NOMO-1 (cell line): Measurements from ENCODE around the gene NCAN.
"Not testable (repeated sequence)": the region's sequence is repeated elsewhere in the genome, so short reads cannot be mapped to it uniquely, and the experiment has no call there.

Source experiments
- DNase-seq, 2 experiments: peaks; one replicate each; lab custom pipeline; 2025; ENCODE audit not compliant: unreplicated experiment in 2 of 2; lab: John Stamatoyannopoulos, UW

Gene NCAN

DNA sequence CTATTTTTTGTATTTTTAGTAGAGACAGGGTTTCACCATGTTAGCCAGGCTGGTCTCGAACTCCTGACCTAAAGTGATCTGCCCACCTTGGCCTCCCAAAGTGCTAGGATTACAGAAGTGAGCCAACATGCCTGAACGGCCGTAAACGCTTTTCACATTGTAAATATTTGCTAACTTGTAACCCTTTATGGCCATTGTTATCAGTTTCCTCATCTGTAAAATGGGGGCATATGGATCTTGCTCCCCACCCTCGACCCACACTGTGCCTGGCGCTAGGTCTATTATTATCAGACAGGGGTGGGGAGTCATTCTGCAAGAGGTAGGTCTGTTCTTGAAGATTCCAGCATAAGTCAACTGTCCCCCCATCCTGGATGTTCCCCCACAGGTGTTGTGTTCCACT lies 11.9 kb downstream of the NCAN start:
- DNase-seq, result no peak

DNA sequence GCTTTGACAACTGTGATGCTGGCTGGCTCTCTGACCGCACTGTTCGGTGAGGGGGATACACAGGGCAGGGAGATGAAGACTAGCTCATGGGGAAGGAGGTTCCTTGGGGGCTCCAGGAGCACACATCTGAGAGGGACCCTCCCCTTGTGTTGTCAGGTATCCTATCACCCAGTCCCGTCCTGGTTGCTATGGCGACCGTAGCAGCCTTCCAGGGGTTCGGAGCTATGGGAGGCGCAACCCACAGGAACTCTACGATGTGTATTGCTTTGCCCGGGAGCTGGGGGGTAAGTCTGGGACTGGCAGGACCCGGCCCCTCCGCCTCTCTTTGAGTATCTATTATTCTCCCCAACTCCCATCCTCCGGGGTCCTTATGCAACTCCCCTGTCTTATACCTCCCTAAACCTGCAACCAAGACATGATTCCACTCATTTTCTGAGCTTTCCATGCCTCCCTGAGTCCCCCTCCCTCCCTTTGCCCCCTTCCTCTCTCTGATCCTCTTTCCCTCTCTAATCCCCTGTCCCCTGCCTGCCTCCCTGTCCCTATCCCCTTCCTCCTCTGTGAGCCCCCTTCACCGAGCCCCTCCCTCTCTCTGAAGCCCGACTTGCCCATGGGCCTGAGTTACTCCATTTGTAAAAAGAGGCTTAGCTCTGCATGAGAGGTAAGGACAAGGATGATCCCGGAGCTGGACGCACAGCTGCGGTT lies 12.5 kb downstream of the NCAN start:
- DNase-seq, result no peak

- peak; percentile 72 to 80 for DNase-seq
These were observed 13.2 kb downstream of the NCAN start for GRCh38 chr19:19224852-19225494.

- DNase-seq, result no peak
These were observed 14.4 kb downstream of the NCAN start for GRCh38 chr19:19226204-19226603.

- DNase-seq, result no peak
These were observed 14.9 kb downstream of the NCAN start for GRCh38 chr19:19226663-19227062.

GRCh38 chr19:19227217-19227616 lies 15.5 kb downstream of the NCAN start:
- no peak for DNase-seq

DNA sequence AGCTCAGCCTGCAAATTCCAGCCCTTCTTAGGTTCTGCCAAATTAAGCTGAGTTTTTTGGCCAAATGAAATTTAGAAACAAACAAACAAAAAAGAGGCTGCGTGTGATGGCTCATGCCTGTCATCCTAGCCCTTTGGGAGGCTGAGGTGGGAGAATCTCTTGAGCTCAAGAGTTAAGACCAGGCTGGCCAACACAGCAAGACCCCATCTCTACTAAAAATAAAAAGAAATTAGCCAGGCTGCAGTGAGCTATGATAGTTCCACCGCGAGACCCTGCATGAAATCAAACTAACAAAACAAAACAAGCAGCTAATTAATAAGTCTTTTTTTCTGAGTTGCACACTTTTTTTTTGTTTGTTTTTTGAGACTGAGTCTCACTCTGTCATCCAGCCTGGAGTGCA lies 17.9 kb downstream of the NCAN start:
- no peak for DNase-seq

- DNase-seq, result no peak
These were observed 19.2 kb downstream of the NCAN start for GRCh38 chr19:19230999-19231398.

DNA sequence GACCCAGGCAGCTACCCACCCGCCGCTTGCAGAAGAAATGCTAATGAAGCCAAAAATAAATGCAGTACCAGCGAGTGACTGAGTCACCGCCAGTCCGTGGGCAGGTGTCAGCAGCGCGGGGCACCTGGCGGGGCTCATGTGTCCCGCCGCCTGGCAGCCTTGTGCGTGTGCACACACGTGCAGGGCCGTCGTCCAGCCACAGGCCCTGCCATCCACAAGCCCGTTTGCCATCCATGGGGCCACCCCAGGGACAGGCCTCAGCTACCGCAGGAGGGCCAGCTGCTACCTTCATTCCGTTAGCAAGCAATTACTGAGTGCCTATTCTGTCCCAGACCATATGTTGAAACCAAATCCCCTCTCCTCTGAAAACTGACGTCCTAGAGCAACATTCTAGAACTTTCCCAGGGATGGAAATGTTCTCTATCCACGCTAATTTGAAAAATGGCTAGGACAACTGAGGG lies 20.5 kb downstream of the NCAN start:
- DNase-seq, result no peak

- DNase-seq, result no peak
These were observed 22.6 kb downstream of the NCAN start for GRCh38 chr19:19234220-19234816.

- DNase-seq, result no peak
These were observed 24.4 kb downstream of the NCAN start for GRCh38 chr19:19236173-19236572.

- DNase-seq, result no peak
These were observed 26.6 kb downstream of the NCAN start for GRCh38 chr19:19238126-19238894.

GRCh38 chr19:19239675-19240074 lies 27.9 kb downstream of the NCAN start:
- DNase-seq, result no peak

DNA sequence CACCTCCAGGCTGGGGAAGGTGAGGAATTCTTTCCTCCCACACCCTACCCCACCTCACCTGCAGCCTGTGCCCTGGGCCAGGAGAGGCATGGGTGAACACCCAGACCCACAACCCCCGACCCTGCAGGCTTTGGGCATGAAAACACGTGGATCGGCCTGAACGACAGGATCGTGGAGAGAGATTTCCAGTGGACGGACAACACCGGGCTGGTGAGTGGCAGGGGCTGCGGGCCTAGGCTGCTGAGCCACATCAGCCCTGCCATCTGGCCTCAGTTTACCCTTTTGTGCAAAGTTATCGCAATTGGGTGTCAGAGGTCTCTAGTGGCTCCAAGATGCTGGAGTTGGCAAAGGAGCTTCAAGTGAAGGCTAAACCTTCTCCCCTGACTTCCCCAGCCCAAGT lies 28.7 kb downstream of the NCAN start:
- no peak for DNase-seq

GRCh38 chr19:19250196-19250801 lies 38.5 kb downstream of the NCAN start:
- DNase-seq, result no peak

DNA sequence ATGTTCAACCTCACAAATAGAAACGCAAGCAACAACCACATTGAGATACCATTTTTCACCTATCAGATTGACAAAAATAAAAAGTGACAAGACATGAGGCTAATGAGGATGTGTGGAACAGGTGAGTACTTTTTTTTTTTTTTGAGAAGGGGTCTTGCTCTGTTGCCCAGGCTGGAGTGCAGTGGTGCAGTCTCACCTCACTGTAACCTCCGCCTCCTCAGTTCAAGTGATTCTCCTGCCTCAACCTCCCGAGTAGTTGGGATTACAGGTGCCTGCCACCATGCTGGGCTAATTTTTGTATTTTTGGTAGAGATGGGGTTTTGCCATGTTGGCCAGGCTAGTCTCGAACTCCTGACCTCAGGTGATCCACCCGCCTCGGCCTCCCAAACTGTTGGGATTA lies 41.7 kb downstream of the NCAN start:
- DNase-seq, result not testable (repeated sequence)

DNA sequence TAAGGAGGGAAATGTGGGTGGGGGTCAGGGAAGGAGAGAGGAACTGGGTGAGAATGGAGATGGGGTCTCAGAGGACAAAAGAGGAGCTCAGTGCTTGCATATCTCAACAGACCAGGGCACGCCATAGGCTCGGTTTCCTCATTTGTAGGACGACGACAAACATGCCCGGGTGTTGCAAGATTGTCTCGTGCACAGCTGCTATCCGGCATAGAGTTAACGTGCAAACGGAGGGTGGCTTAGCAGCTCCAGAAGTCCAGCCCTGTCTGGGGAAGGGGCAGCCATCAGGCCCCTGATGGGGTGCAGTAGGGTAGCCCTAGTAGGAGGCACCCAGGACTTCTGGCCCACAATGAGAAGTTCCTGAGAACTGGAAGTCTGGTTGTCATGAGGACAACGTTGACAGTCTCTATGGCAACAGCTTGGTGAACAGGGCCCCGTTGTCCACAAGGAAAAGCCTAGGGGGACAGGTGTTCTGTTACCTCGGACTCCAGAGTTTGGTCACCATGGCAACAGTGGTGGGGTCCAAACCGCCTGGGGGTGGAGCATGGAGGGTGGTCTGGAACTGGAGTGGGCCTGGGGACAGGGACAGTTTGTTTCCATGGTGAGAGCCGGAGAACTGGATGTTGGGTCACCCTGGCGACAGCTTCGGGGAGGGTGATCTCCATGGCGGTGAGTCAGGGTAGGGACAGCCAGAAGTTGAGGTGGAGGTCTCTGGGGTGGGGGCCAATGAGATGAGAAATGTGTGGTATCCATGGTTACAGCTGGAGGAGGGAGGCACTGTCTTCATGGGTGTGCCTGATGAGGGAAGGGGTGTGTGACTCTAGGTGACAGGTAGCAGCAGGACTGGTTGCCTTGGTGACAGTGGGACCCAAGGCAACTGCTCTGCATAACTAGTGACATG lies 44.6 kb downstream of the NCAN start:
- peak; percentile 23 to 44 for DNase-seq

- DNase-seq, result no peak
These were observed 45.4 kb downstream of the NCAN start for GRCh38 chr19:19257137-19257536.

DNA sequence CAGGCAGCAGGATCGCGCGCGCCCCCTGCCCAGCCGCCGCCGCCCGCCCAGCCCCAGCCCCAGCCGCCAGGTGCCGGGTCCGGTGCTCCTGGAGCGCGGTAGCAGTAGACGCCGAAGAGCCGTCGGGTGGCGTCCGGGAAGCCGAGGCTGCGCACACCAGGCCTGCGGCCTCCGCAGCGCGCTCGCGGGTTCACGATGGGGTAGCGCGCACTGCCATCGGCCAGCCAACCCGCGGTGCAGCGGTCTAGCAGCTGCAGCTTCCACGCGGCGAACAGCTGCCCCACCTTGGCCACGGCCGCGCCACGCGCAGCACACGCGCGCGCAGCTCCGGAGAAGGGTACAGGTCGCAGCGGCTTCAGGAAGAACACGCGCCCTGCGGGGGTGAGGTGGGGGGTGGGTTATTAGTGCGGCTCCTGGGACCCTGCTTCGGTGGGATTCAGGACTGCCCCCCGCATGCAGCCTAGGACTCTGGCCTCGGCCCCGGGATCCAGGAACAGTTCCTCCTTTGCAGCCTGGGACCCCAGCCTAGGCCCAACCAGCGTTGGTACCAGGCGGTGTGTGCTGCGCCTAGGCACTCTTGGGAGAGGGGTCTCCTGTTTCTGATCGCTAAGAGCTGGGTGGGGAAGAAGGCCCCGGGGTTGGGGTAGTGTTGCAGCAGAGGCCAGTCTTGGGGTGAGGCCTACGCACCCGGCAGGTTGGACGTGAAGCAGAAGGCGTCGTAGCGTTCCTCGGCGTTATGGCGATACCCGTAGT lies 46.3 kb downstream of the NCAN start:
- DNase-seq, result no peak
